DMS153 treated with DMSO at 0.1 percent for 48 hours (cell line): Measurements from ENCODE around the gene CC2D2B.
A peak's percentile ranks its signal among the peaks of the same experiment; 100 is the strongest.
"Not testable (repeated sequence)": the region's sequence is repeated elsewhere in the genome, so short reads cannot be mapped to it uniquely, and the experiment has no call there.

Source experiments
- DNase-seq: peaks from one replicate; lab custom pipeline; 2025; ENCODE audit not compliant: unreplicated experiment; lab: John Stamatoyannopoulos, UW

CC2D2B gene

GRCh38 chr10:95906677-95907455, 909 bp upstream of the CC2D2B start:
- DNase-seq: peak; percentile 19

- no peak for DNase-seq
Observed at GRCh38 chr10:95908450-95908849, 675 bp downstream of the CC2D2B start.

- DNase-seq: no peak
Observed at GRCh38 chr10:95909561-95909960, 1.8 kb downstream of the CC2D2B start.

- DNase-seq: not testable (repeated sequence)
Observed at GRCh38 chr10:95916039-95916438, 8.3 kb downstream of the CC2D2B start.

- no peak for DNase-seq
Observed at GRCh38 chr10:95920798-95921426, 13.1 kb downstream of the CC2D2B start.

GRCh38 chr10:95925033-95925432, 17.3 kb downstream of the CC2D2B start:
- DNase-seq: no peak

GRCh38 chr10:95935429-95935828, 27.7 kb downstream of the CC2D2B start:
- no peak for DNase-seq

- no peak for DNase-seq
Observed at GRCh38 chr10:95941115-95941514, 33.3 kb downstream of the CC2D2B start.

- DNase-seq: no peak
Observed at GRCh38 chr10:95963202-95963990, 55.6 kb downstream of the CC2D2B start.

GRCh38 chr10:95963991-95964389, 56.2 kb downstream of the CC2D2B start:
- no peak for DNase-seq

GRCh38 chr10:95964756-95965155, 57.0 kb downstream of the CC2D2B start:
- no peak for DNase-seq

- DNase-seq: no peak
Observed at GRCh38 chr10:95976362-95977229, 68.8 kb downstream of the CC2D2B start.

- DNase-seq: no peak
Observed at GRCh38 chr10:95982200-95982599, 74.4 kb downstream of the CC2D2B start.

GRCh38 chr10:95987685-95988426, 80.1 kb downstream of the CC2D2B start:
- DNase-seq: no peak

- no peak for DNase-seq
Observed at GRCh38 chr10:95988702-95989101, 80.9 kb downstream of the CC2D2B start.

GRCh38 chr10:95994376-95994775, 86.6 kb downstream of the CC2D2B start:
- not testable (repeated sequence) for DNase-seq

GRCh38 chr10:95998255-95998784, 90.5 kb downstream of the CC2D2B start:
- no peak for DNase-seq

- DNase-seq: no peak
Observed at GRCh38 chr10:96013956-96014355, 106.2 kb downstream of the CC2D2B start.

GRCh38 chr10:96014473-96015102, 106.8 kb downstream of the CC2D2B start:
- no peak for DNase-seq
